Activated T-cell treated with anti-CD3 and anti-CD28 coated beads for 24 hours (primary cell): ENCODE measurements around the gene RAC2.

Source experiments
- DNase-seq: peaks from one replicate; pipeline ENCODE4 v3.0.0-alpha.2; 2020; ENCODE audit warnings: low read depth

The RAC2 gene

DNA sequence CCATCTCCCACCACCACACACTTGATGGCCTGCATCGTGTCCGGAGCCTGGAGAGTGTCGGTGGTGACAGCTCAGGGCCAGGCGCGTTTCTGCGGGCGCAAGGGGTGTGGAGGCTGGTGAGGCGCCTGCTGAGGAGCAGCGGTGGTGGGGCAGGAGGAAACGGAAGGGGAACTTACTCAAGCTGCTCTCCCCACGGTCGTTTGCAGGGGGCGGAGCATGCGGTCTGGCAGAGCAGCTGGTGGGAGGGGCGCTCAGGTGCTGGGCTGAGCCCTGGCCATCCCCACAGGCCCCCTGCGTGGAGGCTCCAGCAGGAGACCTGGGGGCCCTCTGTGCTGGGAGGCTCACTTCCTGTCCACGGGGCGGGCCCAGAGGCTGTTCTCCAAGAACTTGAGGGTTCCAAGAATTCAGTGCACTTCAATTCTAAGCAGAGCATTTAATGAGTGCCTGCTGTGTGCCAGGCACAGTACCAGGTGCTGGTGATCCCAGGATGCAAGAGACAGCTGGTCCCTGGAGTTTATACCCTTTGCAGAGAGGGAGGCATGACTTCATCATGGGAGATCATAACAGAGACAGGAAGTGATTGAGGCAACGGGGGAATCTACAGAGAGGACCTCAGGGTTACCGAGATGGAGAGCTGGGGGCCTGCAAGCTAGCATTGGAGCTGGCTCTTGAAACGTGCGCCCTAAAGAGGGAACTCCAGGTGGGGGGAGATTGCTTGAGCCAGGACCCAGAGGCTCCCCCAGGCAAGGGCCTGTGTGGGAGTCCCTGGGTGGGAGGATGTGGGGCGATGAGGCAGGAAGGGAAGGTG, at the start of gene RAC2:
Gene RAC2, minus strand, starts transcription at position 156 of the 808 bp plus-strand sequence. Its CDS starts 121 bp downstream, at position 35.
- DNase-seq, result peak; percentile 86

DNA sequence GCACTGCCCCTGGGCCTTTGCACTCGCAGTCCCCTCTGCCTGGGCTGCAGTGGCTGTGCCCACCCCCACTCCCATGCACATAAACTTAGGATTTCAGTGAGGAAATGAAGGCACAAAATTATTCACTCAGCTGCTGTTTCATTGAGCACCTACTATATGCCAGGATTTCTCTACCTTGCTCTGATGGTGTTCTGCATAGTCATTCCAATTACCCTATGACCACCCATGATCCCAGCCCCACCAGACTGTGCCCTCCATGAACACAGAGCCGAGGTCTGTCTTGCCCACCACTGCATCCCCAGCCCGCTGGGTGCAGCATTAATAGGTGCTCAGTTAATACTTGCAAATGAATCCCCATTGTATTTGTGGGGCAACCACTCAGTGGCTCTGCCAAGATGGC, 49.1 kb upstream of the RAC2 start:
- no peak for DNase-seq

DNA sequence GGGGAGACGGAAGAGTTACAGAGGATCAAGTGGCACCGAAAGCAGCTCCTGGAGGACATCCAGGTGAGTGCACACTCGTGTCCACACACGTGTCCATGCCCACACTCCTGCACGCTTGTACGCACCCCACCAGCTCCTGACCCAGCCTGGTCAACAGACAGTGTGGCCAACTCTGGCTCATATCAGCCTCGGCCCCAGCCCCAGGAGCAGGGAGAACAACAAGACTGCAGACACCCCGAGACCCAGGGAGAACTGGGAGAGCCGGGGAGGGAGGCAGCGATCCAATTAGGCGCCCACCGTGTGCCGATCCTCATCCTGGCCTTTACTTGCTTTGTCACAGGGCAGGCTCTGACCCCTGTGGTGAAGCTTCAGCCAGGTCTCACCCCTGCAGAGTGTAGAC, 48.6 kb upstream of the RAC2 start:
- DNase-seq, result no peak

DNA sequence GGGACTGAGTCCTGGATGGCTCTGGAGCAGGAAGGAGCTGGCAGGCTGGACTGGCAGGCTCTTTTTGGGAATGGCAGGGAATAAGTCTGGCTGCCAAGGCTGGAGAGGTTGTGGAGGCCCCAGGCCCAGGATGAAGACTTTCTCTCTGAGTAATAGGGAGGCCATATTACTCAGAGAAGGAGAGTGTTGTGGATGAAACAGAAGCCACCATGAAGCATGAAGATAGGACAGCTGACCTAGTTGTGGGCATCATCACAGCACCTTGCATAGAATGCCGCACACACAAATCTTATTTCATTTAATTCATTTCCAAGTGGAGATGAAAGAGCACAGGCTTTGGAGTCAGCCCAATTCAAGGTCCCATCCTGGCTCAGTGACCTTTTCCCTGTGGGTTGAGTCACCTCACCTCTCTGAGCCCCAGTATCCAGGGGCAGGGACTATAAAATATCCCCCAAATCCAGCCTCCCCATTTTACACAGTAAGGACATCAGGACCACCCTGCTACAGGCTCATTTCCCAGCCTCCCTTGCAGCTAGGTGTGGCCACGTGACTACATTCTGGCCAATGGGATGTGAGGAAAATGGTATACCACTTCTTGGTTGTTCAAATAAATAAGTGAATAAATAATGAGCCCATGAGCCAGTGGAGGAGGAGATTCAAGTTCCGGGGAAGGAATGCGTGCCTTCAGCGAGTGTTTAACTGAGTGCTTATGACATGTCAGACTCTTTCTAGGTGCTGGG, 47.7 kb upstream of the RAC2 start:
- no peak for DNase-seq

DNA sequence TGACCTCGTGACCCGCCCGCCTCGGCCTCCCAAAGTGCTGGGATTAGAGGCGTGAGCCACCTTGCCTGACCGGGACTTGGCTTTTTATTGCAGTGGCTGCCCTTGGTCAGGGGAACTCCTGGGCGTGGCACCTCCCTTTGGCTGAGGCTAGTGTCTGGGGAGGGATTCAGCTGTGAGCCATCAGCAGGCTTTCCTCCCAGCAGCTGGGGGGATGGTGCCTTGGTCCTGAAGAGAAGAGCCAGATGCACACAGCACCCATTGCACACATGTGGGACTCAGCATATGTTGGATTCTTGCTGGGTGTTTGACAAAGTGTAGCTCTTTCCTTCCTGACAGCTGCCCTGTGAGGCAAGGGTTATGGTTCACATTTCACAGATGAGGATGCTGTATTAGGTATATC, 46.7 kb upstream of the RAC2 start:
- no peak for DNase-seq

DNA sequence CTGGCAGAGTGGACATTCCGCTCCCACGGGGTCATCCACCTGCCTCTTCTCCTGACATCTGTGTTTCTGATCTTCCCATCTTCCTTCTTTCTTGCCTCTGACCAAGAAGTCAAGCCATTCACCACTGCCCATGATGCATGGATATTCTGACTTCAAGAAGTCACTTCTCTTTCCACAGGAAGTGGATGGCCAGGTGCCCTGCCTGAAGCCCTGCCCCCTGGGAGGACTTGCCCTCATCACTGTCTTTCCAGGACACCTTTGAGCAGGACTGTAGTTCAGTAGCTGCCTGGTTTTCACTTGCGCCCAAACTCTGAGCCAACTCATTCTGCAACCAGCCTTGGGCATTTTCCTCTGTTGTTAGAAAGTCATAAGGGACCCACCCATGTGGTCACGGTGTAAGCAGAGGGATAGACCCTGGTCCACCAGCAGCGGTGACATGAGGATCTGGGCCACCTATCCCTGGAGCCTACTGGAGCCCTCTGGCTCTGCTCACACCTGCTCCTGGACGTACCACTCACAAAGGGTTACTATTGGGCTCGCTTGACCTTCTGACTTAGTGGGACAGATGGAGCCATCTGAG, 45.2 kb upstream of the RAC2 start:
- no peak for DNase-seq

DNA sequence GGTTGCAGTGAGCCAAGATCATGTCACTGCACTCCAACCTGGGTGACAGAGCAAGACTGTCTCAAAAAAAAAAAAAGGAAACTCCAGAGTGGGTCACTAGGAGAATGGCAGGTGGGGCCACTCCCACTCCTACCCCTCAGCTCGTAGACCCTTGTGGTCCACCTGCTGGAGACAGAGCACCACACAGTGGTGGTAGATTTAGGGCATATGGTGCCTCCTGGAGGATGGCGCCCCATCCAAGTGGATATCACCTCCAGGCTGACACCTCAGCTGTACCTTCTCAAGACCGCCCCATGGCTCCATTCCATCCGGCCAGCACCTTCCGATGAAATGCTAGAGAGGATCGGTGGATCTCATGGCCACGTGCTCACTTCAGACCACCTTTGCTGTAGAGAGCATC, 44.5 kb upstream of the RAC2 start:
- no peak for DNase-seq

DNA sequence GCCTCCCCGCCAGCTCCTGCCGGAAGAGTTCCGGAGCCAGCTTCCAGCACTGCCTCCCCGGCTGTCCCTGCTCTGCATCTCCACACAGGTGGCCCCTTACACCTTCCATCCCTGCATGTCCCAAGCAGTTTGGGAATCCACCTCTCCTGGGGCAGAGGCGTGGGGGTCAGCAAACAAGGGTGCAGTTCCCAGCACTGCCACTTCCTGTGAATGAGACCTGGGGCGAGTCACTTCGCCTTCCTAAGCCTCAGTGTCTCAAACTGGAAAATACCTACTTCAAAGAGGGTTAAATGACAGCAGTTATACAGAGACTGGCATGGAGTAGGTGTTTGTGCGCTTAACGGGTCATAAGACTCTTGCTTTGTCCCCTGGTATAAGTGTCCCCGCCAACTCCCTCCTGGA, 43.5 kb upstream of the RAC2 start:
- no peak for DNase-seq

DNA sequence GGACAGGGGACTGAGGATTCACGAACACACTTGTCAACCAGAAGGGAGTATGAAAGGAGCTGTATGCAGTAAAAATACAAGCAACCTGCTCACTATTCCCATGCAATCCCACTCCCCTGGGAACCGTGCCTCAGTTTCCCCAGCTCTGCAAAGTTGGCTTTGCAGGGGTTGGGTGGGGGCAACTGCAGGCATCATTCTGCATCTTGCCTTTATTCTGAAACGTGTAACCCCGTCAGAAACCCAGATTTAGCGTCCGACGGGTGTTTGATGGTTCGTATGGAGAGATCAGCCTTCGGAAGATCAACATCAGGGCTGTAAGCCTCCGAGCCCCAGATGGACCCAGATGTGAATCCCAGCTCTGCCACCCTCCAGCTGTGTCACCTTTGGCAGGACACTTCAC, 41.9 kb upstream of the RAC2 start:
- DNase-seq, result no peak

DNA sequence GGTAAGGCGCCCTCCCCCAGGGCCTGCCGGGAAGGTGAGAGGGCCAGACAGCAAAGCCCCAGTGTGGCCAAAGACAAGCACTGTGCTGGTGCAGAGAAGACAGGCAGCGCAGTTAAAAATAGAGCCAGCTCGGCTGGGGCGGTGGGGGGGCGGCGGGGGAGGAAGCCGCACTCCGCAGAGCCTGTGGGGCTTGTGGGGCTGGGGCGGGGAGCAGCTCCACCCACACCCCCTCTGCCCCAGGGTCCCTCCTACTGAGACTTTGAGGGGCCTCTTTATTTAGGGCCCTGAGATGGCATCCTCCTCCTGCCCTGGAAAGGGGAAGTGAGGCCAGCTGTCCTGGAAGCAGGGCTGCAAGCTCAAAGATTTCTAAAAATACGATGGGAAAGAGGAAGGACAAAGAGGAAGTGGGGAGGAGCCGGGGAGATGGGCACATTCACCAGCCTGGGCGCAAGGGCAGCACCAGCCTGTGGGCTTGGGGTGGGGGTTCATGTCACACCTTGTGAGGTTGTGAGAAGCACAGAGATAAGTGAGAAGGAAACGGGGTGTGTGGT, 40.8 kb upstream of the RAC2 start:
- no peak for DNase-seq

DNA sequence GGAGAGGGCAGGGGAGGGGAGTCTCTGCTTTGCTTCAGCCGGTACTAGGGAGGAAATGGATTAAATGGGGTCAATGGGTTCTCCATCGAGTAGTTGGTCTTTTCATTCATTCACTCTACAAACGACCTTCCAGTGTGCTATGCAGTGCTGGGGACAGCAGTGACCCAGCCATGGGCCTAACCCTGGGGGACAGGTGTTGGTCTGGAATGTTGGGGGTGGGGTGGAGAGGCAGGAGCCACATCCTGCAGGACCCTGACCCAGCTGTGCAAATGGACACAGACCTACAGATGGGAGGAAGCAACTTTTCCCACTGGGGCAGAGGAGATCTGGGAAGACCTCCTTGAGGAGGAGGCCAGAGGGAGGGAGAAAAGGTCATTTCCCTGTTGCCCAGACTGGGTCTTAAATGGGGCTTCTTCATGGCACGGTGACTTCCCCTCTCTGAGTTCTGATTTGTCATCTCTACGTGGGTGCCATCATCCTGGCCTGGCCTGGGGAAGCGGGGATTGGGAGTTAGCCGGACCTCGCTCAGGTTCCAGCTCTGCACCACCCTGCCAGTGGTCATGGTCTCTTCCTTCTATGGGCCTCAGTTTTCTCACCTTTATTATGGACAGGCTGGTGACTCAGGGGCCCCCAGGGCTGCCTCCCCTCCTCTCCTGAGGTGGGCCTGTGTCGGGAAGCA, 40.2 kb upstream of the RAC2 start:
- DNase-seq, result no peak

DNA sequence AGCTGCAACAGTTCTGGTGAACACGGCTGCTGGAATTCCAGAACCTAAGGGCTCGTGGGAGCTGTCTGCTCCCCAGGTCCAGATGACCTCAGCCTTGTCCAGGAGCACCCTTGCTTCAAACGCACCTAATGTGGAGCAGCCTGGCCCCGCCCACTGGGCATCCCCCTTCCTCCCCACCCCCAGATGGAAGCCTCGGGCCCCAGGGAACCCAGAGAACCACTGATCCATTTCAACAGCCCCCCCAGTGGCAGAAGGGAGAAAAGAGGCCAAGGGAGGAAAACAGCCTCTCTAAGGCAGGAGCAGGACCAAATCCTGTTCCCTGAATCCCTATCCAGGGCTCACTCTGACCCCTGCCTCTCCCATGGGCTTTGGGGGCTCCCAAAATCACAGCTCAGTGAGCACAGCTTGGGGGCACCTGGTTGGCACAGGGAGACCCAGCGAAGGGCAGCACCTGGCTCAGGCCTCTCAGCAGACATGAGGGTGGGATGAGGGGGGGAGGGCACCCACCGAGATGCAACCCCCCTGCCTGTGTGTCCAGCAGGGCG, 39.4 kb upstream of the RAC2 start:
- DNase-seq, result no peak

DNA sequence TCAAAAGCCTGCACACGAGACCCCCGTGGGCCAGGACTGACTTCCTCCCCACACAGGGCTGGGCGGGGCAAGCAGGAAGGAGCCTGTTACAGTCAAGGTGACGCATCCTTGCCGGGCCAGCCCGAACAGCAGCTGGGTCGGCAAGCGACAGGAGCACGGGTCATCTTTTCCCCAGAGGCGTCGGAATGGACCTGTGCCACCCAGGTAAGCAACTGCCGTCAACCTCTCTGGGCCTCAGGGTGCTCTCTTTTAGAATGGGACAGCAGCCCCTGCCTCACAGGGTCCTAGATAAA, 38.3 kb upstream of the RAC2 start, which contains the start of gene CYTH4:
Gene CYTH4, plus strand, starts transcription at position 124 of the 293 bp plus-strand sequence. Its CDS starts 62 bp downstream, at position 186.
- peak; percentile 60 for DNase-seq

DNA sequence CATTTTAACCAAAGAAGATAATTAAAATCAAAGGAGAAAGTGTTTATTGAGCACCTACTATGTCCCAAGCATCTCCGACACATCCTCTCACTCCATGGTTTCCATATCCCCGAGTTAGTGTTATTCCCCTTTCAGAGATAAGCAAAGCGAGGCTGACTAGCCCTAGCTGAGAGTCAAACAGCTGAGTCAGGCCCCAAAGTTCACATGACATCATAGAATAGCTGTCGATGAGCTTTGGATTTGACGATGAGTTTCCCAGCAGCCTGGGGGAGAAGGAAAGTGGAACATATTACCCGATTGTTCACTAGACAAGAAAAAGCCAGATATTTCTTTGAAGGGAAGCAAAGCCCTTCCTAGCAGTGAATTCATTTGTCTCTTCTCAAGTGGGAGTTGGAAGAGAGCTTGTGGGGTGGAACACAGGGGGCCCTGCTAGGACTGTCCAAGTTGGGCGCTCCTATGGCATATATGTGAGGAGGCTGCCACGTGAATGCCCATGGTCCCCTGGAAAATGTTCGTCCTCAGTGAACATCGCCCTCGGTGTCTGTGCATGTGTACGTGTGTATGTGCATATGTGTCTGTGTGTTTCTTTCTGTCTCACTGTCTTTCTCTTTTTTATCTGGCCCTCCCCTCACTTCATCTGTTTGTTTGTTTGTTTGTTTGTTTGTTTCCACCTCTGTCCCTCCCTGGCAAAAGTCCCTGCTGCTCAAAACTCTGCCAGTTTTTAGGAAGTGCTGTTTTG, 37.7 kb upstream of the RAC2 start:
- DNase-seq, result no peak

DNA sequence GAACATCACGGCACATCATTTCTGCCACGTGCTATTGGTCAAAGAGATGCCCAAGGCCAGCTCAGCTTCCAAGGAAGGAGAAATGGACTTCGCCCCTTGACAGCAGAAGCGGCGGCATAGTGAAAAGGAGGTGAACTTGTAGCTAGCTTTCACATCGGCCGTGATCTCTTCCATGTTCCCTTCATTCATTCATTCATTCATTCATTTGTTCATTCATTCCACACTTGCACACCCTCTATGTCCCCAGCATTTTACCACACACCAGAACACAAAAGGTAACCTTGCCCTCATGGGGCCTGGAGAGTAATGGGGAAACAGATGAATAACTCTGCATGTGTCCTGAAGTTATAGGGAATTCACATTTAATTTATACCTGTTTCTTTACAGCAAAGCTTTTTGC, 37.1 kb upstream of the RAC2 start:
- no peak for DNase-seq

DNA sequence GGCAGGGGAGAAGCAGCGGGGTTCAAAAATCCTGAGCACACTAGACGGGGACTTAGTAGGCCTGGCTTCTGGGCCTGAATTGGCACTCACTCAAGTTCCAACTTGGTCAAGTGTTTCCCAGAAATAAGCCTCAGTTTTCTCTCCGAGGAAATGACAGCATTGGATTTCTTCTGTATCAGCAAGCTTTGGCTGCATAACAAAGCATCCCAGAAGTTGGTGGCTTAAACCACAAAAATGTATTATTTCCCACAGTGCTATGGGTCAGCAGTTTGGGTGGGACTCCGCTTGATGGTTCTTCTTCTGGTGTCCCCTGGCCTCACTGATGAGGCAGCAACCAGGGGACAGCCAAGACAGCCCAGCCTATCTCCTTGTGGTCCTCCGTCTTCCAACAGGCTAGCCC, 36.6 kb upstream of the RAC2 start:
- DNase-seq, result no peak

DNA sequence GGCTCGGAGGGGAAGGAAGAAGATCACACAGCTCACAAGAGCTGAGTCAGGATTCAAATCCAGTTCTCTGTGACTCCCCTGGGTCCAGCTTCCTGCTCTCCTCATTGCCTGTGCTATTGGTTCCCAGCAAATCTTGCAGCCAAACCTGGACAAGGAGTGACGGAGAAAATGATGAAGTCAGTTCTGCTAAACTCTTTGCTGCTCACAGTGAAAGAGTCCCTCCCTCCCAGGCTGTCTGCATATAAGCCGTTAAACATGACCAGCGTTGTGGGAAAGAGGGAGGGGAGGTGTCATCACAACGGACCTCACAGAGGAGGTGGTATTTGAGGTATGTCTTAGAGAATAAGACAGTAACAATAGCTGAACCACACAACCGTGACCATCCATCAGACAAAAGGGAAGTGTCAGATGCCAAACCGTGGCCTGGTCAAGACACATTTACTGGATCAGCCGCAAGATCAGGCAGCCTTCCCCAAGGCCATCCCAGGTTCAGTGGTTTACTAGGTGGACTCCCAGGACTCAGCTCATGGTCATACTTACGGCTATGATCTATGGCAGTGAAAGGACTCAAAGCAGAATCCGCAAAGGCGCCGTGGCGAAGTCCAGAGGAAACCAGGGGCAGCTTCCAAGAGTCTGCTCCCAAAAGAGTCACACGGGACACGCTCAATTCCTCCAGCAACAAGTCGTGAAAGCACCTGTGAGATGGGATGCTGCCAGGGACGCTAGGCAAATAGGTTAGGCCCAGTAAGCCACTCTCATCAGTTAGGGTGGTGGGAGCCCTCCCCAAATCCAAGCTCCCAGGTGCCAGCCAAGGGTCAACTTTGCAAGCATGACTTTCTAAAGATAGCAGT, 35.5 kb upstream of the RAC2 start:
- no peak for DNase-seq

DNA sequence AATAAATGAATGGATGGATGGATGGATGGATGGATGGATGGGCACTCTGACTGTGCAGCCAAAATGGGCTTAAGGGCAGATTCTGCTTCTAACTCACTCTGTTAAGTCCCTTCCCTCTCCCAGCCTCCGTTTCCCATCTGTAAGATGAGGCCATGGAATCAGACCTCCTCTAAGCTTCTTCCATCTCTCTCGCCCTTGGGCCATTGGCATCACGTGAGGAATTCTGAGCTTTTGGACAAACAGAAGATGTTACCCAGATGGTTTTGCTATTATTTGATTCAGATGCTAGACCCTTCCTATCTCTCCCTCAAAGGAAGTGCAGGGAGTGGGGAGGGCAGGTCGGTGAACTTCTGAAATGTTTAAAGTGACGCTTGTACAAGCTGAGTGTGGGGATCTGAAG, 34.2 kb upstream of the RAC2 start:
- DNase-seq, result no peak

DNA sequence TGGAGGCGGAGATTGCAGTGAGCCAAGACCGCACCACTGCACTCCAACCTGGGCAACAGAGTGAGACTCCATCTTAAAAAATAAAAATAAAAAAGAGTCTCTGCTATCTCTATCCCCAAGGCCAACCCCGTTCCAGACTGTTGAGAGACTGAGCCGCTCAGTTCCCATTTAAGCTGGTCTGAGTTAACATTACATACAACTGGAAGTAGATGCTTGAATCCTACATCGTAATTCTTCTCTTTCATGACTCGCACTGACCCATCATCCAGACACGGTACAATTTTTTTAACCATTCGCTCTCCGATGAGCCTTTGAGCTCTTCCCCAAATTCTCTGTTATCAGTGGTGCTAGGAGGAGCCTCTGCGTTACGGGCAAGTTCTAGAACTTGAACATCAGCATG, 33.3 kb upstream of the RAC2 start:
- no peak for DNase-seq

DNA sequence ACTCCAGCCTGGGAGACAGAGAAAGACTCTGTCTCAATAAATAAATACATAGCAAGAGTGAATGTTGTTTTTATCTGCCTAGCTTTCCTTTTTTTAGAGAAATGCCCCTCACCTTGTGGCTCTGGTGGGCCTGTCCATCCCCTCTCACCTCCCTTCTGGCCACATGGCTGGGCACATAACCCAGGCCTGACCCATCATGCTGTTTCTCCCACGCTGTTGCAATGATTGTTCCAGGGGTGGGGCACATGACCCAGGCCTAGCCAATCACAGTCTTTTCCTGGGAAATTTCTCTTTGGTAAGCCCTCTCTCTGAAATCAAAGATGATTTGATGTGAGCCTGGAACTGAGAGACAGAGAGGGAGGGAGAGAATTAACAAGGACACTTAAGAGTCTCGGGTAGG, 32.7 kb upstream of the RAC2 start:
- DNase-seq, result no peak

DNA sequence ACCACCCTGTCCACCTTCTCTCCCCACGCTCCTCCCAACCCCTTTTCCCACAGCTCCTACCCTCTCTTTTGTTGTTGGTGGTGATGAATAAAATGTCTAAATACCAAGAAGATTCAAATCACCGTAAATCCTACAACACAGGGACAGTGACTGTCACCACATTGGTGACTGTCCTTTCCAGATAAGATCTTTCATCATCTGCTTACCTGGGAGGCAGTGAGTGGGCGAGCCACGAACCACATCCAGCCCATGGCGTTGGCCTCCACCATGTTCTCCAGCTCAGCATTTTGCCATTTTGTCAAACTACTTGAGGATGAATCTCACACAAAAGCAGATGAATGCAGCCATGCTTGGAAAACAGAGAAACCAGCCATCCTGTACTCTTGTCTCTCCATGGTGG, 31.6 kb upstream of the RAC2 start:
- no peak for DNase-seq
